ENCODE results near the gene GNMT. TPM values are rescaled to one million over a fixed set of nuclear protein-coding genes. Genes with fewer than 3 reads are reported as not detected.

Gene GNMT
- total and polyA plus RNA-seq, 10 of the 15 experiments (the other 5 are each of a cell fraction or from before 2014, with no cell fraction given): 0.27 to 1.1 (median 0.39) TPM

GRCh38 chr6:42962502-42963178 lies 2.1 kb downstream of the GNMT start:
- WGBS (ENCODE audit: insufficient coverage, insufficient replicate concordance, low lambda C conversion rate, missing lambda C conversion rate): 83% methylated on average over 13 of the region's 13 CpGs
- no peaks in the 10 kb centered on the region for H4K20me1 ChIP-seq (ENCODE audit: control insufficient read depth, insufficient read depth)
- H3K9ac ChIP-seq (ENCODE audit: control insufficient read depth, insufficient read depth, low read length): no peak overlapping the region
- CTCF ChIA-PET: interaction anchor here (1.0 to 1.9 kb wide), 2 partner anchors 16 to 34 kb away, joined by 3 to 6 read pairs; partner anchors contain the start of gene CNPY3
- POLR2A ChIA-PET: no interaction called here
- ATAC-seq: no peak
- no peaks in the 10 kb centered on the region for H3K4me1 ChIP-seq (ENCODE audit: control insufficient read depth, insufficient read depth, low read length)
- H3K27ac ChIP-seq (ENCODE audit: control insufficient read depth, insufficient read depth): no peak overlapping the region
- intact Hi-C loops (cut with micrococcal nuclease; ENCODE audit: unreplicated experiment) (no loop called here), in situ Hi-C loops (cut with MboI) (no loop called here)
- H3K27me3 ChIP-seq (replicated peaks in 1 of 2; ENCODE audit: control insufficient read depth in 2 of 2, insufficient read depth in 2 of 2, low read length in 1 of 2): no peaks in the 10 kb centered on the region
- H3K79me2 ChIP-seq (ENCODE audit: control insufficient read depth, insufficient read depth, low read length): no peaks in the 10 kb centered on the region
- no peak for DNase-seq (ENCODE audit: low read depth, low spot score)
- RAD21 ChIA-PET (ENCODE audit: unreplicated experiment): no interaction called here
- H3K36me3 ChIP-seq (ENCODE audit: control insufficient read depth in 2 of 2, insufficient read depth in 2 of 2, low read length in 1 of 2): no peaks in the 10 kb centered on the region; a peak in 2 of 4 replicates
- no peak for TF ChIP-seq BHLHE40 (IDR thresholded peaks at IDR 0.05; ENCODE audit: borderline replicate concordance in 1 of 2, low read depth in 2 of 2, low read length in 1 of 2)
- no peak for TF ChIP-seq BCL11A (IDR thresholded peaks at IDR 0.05; ENCODE audit: low read depth, low read length)
- no peak for TF ChIP-seq GABPA (IDR thresholded peaks at IDR 0.05; ENCODE audit: low read depth)
- no peak for TF ChIP-seq LARP7 (IDR thresholded peaks at IDR 0.05)
- no peak for TF ChIP-seq STAT3 (IDR thresholded peaks at IDR 0.05; ENCODE audit: low read depth, low read length)
- TF ChIP-seq FOXK2 (IDR thresholded peaks at IDR 0.05): no peak
- no peak for TF ChIP-seq USF2 (IDR thresholded peaks at IDR 0.05; ENCODE audit: borderline replicate concordance, low read depth, low read length)
- no peak for TF ChIP-seq RFX5 (IDR thresholded peaks at IDR 0.05; ENCODE audit: low read depth, low read length)
- TF ChIP-seq POLR2AphosphoS2 (IDR thresholded peaks at IDR 0.05; ENCODE audit: low read depth, low read length): no peak
- TF ChIP-seq, protein P1, sequence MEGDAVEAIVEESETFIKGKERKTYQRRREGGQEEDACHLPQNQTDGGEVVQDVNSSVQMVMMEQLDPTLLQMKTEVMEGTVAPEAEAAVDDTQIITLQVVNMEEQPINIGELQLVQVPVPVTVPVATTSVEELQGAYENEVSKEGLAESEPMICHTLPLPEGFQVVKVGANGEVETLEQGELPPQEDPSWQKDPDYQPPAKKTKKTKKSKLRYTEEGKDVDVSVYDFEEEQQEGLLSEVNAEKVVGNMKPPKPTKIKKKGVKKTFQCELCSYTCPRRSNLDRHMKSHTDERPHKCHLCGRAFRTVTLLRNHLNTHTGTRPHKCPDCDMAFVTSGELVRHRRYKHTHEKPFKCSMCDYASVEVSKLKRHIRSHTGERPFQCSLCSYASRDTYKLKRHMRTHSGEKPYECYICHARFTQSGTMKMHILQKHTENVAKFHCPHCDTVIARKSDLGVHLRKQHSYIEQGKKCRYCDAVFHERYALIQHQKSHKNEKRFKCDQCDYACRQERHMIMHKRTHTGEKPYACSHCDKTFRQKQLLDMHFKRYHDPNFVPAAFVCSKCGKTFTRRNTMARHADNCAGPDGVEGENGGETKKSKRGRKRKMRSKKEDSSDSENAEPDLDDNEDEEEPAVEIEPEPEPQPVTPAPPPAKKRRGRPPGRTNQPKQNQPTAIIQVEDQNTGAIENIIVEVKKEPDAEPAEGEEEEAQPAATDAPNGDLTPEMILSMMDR (IDR thresholded peaks at IDR 0.05 in 2 of 3, conservative IDR thresholded peaks at IDR 0.05 in 1 of 3; ENCODE audit: control insufficient read depth in 2 of 3, extremely low read depth in 1 of 3, insufficient read depth in 1 of 3, low read depth in 3 of 3, low read length in 3 of 3): no peak
- no peak for FAIRE-seq
- SMC1A ChIA-PET (ENCODE audit: uncharacterized antibody, unreplicated experiment): no interaction called here
- no peak overlapping the region for H2AFZ ChIP-seq (ENCODE audit: control insufficient read depth, low read depth, low read length)
- BruUV-seq (replicated peaks): no TSS peak
- H3K4me2 ChIP-seq (ENCODE audit: control insufficient read depth, insufficient read depth): no peak overlapping the region
- no peak overlapping the region for H3K4me3 ChIP-seq
- H3K9me3 ChIP-seq (replicated peaks; ENCODE audit: control insufficient read depth, insufficient read depth, low read length): no peaks in the 10 kb centered on the region
